Ammon's horn (tissue), 1 donor: ENCODE results near the gene MBIP.

ENCODE experiments used
- DNase-seq: peaks from one replicate; pipeline ENCODE4 v3.0.0-alpha.2; 2016; ENCODE audit warnings: low spot score

Gene MBIP

DNA sequence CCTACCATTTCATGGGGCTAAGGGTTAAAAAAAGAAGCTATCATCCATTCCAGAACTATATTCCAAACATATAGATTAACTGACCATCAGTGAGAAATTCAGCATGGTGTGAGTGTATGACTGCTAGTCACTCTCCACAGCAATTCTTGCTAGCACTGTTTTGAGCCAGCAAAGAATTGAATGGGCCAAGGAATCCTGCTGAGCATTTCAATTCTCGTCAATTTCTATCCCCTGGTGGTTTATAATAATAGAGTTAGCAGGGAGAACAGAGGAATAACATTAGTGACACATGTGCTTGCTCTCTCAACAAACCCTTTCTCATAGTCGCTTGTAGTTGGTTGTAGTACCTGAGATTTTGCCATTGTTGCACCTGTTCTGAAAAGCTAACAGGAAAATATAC is 7.2 kb downstream of the MBIP start:
- DNase-seq = no peak

DNA sequence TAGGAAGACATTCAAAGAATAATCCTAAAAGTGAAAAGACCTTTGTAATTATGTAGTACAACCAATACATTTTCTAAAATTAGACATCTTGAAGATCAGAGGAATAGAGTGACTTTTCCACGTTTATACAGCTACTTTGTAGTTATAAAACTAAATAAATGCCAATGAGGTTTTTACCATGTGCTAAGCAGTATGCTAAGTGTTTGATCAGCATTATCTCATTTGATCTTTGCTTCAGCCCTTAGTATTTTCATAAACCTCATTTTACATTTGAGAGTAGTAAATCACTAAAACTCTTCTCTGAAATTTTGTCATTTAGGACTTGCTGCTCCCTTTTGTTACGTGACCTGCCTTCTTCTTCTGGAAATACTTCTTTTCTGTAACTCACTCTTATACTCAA is 13.6 kb downstream of the MBIP start:
- no peak for DNase-seq

DNA sequence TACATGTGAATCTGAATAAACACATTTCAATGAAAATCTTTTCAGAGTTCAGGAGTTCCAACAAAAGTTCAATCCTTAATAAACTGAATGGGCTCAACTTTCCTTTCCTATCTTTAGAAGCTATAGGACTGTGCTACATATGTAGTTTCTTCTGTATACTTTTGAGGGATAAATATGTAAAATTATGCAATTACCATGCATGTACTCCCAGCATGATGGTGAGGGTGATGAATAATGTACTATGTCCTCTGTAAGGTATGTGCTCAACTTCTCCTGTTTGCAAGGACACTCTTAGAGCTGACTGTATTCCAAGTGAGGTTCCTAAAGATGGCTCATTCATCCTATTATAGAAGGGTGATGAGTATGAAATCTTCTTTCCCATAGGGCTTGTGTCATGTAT is 15.5 kb downstream of the MBIP start:
- no peak for DNase-seq

DNA sequence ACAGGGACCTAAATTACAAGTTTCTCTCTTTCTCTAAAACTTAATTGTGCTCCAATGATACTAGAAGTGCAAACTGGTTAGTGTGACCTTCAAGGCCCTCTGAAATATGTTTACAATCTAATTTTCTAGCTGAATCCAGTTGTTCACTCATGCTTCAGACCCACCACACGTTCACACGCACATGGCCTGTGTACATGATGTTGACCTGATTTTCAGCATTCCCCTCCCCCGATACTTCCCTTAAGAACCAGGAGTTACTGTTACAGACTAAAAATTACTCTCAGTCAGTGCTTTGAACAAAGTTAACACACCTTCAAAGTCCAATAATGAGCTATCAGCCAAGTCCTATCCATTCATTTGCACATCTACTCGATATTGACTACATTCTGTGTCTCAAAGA is 16.5 kb downstream of the MBIP start:
- DNase-seq = no peak

DNA sequence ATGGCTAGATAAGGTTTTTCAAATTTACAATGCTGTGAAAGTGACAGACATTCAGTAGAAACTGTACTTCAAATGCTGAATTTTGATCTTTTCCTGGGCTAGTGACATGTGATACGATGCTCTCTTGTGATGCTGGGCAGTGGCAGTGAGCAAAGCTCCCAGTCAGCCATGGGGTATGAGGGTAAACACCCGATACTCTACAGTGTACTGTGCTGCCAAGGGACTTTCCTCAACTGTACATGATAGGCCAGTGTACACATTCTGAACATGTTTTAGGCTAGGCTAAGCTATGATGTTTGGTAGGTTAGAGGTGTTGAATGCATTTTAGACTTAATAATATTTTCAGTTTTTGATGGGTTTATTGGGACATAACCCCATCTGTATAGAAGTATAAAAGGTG is 17.6 kb downstream of the MBIP start:
- no peak for DNase-seq

DNA sequence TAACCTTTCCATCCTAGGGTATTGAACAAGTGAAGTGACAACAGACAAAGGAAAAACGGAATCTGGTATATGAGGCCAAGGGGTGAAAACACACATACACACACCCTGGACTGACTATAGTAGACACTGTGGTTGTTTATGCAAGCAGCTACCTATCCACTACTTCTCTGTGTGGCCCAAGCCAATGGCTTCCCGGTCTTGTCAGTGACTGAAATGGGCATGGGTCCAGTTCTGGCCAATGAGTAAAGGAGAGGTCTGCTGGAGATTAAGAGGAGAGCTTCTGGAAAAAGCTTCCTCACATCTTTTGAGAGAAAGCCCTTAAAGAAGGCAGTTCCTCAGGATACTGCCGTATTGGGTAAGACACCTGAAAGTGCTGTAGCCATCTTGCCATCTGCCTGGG is 19.3 kb downstream of the MBIP start:
- DNase-seq = no peak

DNA sequence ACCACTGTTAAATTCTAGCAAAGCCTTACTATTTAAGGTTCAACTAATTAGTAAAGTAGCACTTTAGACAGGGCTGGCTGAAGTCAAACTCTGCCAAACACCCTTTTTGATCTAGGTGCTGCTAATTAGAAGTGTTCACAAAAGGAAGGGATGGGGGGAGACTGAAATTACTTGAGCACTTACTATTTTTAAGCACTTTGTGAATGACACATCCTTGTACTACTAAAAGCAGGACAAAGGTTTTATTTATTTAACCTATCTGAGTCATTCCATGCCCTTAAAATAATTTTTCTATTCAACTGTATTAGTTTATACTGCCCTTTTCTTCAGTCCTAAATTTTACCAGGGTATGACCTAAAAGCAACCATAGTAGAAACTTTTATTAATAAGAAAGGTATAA is 20.1 kb downstream of the MBIP start:
- DNase-seq = no peak

DNA sequence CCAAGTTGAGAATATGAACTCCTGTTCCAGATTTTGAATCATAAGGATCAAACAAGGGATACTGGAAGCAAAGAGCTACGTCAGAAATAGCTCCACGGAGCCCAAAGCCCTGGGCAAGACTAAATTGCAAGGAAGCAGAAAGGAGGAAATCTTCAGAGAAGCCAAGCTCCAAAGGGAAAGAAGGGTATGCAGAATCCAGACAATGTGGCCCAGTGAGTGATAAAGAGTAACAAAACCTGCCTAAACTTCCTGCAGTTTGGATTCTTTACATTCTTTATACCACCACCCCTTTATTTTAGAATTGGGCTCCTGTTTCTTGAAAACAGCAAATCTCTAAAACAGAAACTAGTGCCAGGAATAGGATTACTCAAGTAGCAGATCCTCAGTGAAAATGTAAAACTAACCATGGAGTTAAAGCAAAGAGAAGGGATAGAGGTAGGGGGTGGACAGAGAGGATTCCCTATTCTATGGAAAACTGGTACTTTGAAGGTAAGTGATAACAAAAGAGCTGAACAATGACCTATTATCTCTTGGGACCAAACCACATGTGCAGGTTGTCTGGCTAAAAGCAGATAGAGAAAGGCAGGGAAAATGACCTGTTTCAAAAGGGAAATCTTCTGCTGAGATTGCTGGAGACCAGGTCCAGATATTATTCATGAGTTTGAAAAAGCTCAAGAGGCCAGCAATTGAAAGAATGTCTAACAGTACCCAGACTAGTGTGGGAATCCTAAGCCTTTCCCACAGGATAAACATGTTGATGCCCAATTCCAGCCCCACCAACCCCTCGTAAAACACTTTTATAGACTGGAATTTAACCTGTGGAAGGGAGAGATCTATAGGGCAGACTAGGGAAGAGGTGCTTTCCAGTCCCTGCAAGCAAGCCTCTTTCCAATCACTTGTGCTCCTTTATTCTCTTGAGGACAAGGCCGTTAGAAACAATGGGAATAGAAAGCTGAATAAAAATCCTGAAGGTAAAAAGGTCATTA is 24.5 kb downstream of the MBIP start:
- DNase-seq = no peak

DNA sequence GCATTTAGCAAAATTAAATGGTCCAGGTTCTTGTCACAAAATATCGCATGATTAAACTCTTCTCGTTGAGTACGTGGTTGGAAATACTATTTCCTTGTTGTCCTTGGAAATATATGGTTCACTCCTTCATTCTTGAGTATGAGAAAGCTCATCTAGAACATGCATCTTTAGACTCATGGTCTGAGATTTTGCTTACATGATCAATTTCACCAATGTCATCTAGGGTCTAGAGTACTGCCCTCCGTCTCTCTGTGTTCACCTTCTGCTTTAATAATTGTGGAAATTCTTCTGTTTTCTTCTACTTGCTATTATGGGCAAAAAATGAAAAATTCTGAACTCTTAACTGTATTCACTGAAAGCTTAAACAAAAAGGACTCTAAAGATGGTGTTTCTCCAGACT is 25.9 kb downstream of the MBIP start:
- DNase-seq = no peak

DNA sequence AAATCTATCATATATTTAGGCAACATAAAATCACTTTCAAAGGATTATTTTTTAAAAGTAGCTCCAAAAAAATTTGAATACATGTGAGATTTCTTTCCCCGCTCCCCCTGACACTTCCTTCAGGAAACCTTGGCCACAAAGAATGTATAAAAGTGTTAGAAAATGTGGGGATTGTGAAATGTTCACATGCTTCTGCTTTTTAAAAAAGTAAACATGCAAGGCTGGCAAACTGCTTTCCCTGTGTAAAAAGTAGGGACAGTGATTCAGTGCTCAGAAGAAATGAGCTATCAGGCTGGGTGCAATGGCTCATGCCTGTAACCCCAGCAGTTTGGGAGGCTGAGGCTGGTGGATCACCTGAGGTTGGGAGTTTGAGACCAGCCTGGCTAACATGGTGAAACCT is 26.6 kb downstream of the MBIP start:
- peak; percentile 17 for DNase-seq

DNA sequence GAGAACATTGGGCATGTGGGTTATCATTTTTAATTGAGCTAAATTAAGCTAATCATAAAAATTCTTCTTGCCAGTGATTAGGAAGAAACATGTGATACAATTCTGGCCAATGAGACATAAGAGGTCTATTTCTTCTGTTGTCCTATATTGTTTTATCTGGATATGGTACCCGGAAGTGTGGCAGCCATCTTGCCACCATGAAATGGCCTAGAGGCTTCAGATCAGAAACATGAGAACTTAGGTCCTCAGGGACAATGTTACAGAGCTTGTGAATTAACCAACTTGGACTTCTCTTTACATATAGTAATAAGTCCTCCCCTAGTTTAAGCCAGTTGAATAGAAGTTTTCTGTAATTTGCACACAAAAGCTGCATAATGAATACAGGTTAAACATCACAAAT is 30.5 kb downstream of the MBIP start:
- no peak for DNase-seq

DNA sequence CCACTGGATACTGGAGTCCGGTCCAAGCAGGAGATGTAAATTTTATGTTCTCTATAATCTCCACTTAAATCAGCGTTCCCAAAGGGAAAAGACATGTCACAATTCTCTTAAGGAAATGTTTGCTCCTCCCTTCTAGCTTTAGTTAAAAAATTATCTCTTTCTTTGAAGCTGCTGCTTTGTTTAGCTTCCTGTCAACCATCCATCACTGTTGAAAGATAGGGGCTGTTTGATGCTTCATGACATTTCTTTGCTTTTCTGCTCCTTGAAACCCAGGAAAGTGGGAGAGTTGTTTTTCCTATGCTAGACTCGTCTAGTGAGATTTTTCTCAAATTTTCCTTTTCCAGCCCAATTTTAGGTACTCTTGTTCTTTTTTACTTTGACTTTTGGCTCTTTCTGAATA is 31.9 kb downstream of the MBIP start:
- DNase-seq = no peak

DNA sequence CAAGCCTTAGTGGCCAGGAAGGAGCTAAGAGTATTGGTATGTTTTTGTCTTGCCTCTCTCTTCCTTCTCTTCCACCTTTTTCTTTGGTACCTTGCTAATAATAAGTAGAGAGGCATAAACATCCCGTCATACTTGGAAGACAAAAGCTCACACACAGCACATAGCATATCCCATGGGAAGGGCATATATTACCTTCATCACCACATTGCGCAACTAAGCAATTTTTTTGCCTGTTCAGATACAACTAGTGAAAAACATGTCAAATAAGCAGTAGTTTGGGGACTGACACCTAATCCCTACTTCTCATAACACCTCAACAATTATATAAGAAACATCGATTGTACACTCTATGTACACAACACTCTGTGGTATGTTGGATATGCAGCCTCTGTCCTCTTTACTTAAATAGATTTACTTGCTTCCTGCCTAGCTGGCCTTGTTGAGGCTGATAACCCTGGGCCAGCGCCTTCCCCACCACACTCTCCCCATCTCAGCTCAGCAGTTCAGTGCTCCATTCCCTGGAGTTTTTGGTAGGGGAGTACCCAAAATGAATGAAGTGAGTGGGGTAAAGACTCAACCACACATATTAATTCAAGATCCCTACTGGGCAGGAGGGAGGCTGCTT is 35.4 kb downstream of the MBIP start:
- DNase-seq = no peak

DNA sequence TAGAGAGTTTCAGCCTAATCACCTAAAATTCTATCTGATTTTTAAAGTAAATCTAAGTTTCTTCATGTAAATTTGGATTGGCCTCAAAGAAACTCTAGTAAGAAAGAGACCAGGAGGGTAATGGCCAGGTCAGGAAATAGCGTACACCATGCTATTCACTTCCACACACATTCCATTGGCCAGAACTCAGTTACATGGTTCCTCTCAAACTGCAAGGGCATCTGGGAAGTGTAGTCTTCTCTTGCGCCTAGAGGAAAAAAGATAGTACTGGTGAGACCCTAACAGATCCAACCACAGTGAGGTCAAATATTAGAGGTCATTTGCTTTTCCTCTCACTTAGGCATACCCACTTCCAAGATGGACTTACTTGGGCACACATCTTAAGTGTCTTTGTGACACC is 39.1 kb downstream of the MBIP start:
- DNase-seq = no peak

DNA sequence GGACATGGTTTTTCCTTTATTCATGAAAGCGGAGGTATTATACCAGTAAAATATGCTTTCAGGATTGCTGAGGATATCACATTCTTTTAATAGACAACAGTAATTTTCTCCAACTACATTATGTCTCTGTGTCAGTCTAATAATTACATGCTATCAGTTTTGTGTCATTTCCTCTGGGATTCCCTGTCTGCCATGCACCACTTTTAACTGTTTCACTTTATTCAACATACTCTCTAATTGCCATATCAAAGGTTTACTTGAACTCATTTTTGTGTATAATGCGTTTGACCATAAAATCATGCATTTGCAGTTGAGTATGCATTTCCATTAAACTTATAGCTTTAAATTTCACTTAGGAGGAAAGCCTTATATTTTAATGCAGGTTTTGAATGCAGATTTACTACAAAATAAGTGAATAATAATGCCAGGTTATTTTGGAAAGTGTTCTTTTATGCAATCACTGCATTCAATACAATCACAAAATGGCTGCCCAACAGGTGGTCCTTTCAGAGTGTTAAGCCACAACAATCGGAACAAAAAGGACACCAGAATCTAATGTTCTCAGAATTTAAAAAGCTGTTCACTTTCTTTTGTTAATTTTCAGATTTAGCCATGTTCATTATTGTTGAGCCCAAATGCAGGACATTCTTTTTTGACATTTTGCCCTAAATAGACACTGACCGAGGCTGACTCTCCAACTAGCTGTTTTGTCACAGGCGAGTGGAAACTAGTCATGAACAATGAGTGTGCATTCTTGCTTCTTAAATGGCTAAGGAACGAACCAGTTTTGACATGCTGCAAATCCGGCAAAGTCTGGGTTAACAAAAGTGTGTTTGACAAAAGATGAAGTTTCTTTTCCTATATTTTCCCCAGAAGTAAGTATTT is 40.9 kb downstream of the MBIP start:
- no peak for DNase-seq

DNA sequence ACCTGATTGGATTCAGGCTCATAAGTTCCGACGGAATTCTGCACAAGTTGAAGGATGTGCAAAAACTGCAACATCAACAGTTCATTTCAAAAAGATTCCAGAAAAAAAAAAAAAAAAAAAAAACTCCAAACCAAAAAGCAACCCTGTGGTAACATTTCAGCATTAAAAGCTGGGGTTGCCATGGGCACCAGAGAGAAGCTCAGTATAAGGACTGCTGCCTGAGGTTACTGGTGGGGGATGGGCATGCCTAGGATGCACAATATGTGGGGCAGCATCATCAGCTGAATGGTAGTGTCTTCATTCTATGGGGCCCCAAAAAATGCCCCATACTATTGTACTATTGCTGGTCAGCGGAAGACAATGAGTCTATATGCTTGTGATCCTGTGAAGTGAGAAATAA is 44.7 kb downstream of the MBIP start:
- no peak for DNase-seq

DNA sequence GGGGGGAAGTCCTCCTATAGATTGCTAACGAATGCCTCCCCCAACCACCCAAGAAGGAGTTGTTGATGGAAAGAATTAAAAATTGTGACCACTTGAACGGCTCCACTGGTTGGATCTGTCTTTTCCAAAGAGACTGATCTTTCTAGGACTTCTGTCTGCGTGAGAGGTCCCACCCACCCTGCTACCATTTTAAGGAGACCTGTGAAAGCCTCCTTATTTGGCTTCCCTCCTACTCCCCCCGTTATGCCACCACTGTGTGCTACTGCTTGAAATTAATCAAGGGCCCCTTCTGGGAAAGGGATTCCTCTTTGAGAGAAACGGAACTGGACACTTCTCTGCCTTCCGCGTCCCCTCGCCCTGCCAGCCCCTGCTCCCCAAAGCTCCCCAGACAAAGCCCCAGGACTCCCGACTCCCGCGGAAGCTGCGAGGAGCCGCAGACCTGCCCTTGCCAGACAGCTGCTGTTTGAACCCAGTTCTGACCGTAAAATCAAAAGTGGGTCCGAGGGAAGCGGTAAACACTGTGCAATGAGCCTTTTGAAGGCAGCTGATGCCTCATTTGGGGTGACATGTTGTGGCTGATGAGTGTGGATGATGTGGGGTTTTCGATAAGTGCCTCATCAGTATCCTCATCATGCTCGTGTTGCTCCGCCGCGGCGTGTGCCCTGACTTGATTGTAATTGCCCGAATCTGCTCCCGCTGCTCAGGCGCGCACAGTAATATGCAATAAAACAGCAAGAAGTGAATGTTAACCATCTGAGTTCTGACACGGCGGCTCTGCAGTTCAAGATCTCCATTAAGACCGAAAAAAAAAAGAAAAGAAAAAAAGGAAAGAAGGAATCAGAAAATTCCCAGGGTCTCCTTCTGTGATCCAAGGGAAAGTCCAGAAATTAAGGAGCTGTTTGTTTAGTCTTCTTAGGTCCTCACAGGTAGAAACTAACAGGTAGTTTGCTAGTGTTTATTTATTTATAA is 48.2 kb downstream of the MBIP start:
- peak; percentile 51 for DNase-seq

DNA sequence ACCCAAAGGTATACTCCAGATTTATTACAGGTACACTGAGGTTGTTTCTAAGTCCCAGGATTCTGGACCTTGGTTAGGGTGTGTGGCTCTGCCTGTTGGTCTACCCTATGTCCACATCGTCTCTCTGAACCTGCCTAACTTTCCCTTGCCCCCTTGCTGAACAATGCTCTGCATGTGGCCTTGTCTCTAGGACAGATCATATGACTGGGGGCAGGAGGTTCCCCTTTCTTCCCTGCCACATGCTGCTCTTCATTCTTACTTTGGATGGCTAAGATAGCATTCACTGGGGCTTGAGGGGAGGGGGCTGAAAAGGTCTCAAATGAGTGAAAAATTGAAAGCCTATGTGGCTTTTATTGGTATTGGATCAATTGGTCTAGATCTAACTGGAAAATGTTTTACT is 49.2 kb downstream of the MBIP start:
- peak; percentile 14 for DNase-seq

DNA sequence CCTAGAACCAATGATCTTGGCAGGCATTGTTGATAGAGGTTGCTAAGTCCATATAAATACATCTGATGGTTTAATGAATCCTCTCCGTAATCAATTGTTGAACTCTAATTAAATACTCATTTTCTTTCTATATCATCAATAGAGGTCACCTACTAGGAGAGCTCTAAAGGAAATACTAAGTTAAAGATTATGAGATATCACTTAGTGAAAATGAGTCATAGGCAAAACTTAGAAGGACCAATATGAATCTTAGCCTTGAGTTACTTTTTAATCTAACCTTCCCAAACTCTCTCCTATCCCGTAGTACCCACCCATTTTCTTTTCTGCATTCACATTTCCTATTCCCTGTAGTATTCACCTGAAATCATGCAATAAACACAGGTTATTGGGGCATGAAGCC is 50.2 kb downstream of the MBIP start:
- no peak for DNase-seq

DNA sequence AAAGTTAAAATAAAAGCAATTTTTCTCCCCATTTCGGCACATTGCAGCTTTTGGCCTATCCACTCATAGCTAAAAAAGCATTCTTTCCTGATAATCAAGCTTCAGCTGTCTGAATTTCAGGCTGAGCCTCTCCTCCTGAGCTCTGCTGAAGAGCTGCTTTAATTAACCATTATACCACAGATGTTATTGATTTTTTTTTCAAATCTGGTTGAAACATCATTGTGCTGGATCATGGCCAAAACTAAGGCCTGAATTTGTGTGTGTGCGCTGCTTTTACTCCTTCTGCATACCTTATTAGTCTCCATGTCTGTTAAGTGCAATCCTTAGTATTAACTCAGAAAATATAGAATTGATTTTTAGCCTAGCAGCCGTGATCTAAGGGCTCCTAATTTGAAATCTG is 52.3 kb downstream of the MBIP start:
- DNase-seq = no peak

DNA sequence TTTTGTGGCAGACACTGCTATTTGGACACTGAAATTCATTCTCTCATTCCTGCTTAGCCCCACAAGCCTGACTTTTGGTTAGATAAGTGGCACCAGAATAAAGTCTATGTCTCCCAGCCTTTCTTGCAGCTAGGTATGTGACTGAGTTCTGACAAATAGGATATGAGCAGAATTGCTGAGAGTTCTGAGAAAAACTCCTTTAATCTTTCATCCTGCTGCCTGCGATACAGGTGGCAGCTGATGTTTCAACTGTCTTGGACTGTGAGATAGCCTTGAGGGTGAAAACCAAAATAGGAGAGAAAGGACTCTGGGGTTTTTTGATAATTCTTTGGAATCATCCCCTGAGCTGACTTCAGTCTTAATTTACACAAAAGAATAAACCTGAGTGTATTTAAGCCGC is 55.8 kb downstream of the MBIP start:
- DNase-seq = no peak
